ENCODE data around the gene CHST9.

DNA sequence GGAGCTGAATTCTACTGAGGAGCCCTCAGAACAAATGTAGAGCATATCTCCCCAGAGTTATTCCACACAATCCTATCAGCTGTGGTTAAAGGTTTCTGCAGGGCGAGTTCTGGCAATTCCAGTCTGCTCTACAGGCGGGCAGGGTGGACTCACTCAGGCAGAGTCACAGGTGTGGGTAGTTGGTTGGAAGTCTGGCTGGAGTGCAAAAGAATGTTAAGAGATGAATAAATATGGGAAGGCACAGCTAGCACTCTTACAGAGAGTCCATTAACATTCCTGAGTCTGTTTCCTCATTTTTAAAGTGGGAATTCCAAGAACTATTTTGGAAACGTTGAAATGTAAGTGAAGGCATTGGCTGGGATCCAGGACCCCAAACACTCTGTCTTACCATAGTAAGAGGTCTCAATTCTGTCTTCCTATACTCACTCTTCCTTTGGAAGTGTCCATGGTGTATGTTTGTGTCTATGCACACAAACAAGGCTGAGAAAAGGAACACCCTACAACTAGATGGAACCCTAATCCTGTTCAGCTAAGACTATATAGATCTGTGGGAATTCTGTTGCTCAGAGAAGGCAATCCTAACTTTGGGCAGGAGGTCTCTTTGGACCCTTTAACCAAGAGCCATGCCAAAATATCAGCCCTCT lies 256.3 kb downstream of the CHST9 start:
- TF ChIP-seq, protein P1, sequence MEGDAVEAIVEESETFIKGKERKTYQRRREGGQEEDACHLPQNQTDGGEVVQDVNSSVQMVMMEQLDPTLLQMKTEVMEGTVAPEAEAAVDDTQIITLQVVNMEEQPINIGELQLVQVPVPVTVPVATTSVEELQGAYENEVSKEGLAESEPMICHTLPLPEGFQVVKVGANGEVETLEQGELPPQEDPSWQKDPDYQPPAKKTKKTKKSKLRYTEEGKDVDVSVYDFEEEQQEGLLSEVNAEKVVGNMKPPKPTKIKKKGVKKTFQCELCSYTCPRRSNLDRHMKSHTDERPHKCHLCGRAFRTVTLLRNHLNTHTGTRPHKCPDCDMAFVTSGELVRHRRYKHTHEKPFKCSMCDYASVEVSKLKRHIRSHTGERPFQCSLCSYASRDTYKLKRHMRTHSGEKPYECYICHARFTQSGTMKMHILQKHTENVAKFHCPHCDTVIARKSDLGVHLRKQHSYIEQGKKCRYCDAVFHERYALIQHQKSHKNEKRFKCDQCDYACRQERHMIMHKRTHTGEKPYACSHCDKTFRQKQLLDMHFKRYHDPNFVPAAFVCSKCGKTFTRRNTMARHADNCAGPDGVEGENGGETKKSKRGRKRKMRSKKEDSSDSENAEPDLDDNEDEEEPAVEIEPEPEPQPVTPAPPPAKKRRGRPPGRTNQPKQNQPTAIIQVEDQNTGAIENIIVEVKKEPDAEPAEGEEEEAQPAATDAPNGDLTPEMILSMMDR (IDR thresholded peaks at IDR 0.05): no peak
- TF ChIP-seq ZFX (IDR thresholded peaks at IDR 0.05; ENCODE audit: borderline replicate concordance): no peak

Measured in 22Rv1 (cell line).